HG03066 (cell line): ENCODE measurements around the gene SMAD7.

Experiments used
- ATAC-seq: cut with Tn5 transposase; IDR thresholded peaks from one replicate; pipeline ENCODE4 v1.9.1; 2021; ENCODE audit warnings: low read depth; ENCODE audit not compliant: unreplicated experiment

The SMAD7 gene

GRCh38 chr18:48947560-48947959, 3.2 kb downstream of the SMAD7 start:
- no peak for ATAC-seq

- ATAC-seq, result no peak
Measured at GRCh38 chr18:48947092-48947491, 3.7 kb downstream of the SMAD7 start.

GRCh38 chr18:48946329-48946835, 4.4 kb downstream of the SMAD7 start:
- no peak for ATAC-seq

GRCh38 chr18:48945953-48946217, 4.9 kb downstream of the SMAD7 start:
- ATAC-seq, result no peak

GRCh38 chr18:48944634-48945033, 6.1 kb downstream of the SMAD7 start:
- ATAC-seq, result no peak

- no peak for ATAC-seq
Measured at GRCh38 chr18:48943736-48944527, 6.8 kb downstream of the SMAD7 start.

GRCh38 chr18:48943333-48943732, 7.4 kb downstream of the SMAD7 start:
- no peak for ATAC-seq

- no peak for ATAC-seq
Measured at GRCh38 chr18:48942554-48943261, 8.1 kb downstream of the SMAD7 start.

GRCh38 chr18:48942086-48942485, 8.7 kb downstream of the SMAD7 start:
- no peak for ATAC-seq

GRCh38 chr18:48941672-48942071, 9.1 kb downstream of the SMAD7 start:
- ATAC-seq, result no peak

GRCh38 chr18:48940854-48941611, 9.7 kb downstream of the SMAD7 start:
- ATAC-seq, result peak; percentile 61

- no peak for ATAC-seq
Measured at GRCh38 chr18:48939205-48940097, 11.3 kb downstream of the SMAD7 start.

GRCh38 chr18:48938827-48939204, 11.9 kb downstream of the SMAD7 start:
- no peak for ATAC-seq

GRCh38 chr18:48937869-48938750, 12.7 kb downstream of the SMAD7 start:
- ATAC-seq, result no peak

GRCh38 chr18:48935433-48935774, 15.4 kb downstream of the SMAD7 start:
- ATAC-seq, result no peak

GRCh38 chr18:48934723-48935432, 15.9 kb downstream of the SMAD7 start:
- peak; percentile 56 for ATAC-seq

GRCh38 chr18:48934415-48934722, 16.4 kb downstream of the SMAD7 start:
- ATAC-seq, result no peak

GRCh38 chr18:48933578-48934414, 17.0 kb downstream of the SMAD7 start:
- ATAC-seq, result no peak
